ENCODE data around the gene CNTN3. TPM values are rescaled to one million over a fixed set of nuclear protein-coding genes. Genes with fewer than 3 reads are reported as not detected.

The CNTN3 gene
- total and polyA plus RNA-seq, 4 experiments from 2014 or later = not detected

DNA sequence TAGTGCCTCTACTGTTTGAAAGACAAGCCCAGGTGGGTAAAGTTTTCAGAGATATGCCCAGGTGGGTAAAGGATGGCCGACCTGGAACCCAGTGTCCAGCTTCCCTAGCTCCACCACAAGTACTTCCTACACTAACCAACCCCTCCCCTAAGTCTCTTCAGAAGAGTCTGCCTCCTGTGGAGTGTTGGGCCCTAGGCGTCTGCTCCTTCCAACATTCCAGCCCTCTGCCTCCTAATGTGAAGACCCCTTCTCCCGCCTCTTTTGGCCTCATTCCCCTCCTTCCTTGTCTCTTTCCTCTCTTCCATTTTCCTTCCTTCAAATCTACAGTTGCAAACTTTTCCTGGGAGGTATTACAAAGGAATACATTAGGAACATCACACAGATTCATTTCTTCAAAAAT lies 38.6 kb downstream of the CNTN3 start:
- POLR2A ChIA-PET (ENCODE audit: partially characterized antibody) = no interaction called here
- H3K4me1 ChIP-seq (ENCODE audit: insufficient read depth, low read length) = no peaks in the 10 kb centered on the region
- Mint-ChIP-seq H3K27ac (no peak overlapping the region), H3K36me3 (peaks cover 0 to 1% of the 10 kb centered on the region in 2 donors), H3K9me3 (peaks cover 0 to 25% (median 12%) of the 10 kb centered on the region in 8 donors), H3K4me1 (peaks cover 0 to 1% (median 0%) of the 10 kb centered on the region in 4 donors), H3K27me3 (no peaks in the 10 kb centered on the region), H3K4me3 (peak overlapping the region in 1 of 8 donors; percentile 41)
- H3K9me3 ChIP-seq (ENCODE audit: control insufficient read depth in 1 of 2, low read length in 2 of 2) = no peaks in the 10 kb centered on the region
- no peak overlapping the region for H3K4me3 ChIP-seq (ENCODE audit: low read length in 2 of 2)
- no peak for DNase-seq
- H3K36me3 ChIP-seq (ENCODE audit: insufficient read depth, low read length) = no peaks in the 10 kb centered on the region
- H3K27ac ChIP-seq (ENCODE audit: low read depth, low read length) = no peak overlapping the region
- no peaks in the 10 kb centered on the region for H3K27me3 ChIP-seq (ENCODE audit: insufficient read depth, low read length)
- intact Hi-C loops (cut with micrococcal nuclease) = no loop called here
- CTCF ChIA-PET (ENCODE audit: partially characterized antibody) = no interaction called here

GRCh38 chr3:74571118-74571517 lies 43.3 kb downstream of the CNTN3 start:
- no peaks in the 10 kb centered on the region for H3K27me3 ChIP-seq (ENCODE audit: insufficient read depth, low read length)
- Mint-ChIP-seq H3K9me3 (peaks cover 3 to 36% (median 17%) of the 10 kb centered on the region in 8 donors), H3K36me3 (peaks cover 0 to 1% of the 10 kb centered on the region in 2 donors), H3K27me3 (no peaks in the 10 kb centered on the region), H3K4me3 (no peak overlapping the region), H3K4me1 (peaks cover 0 to 1% (median 0%) of the 10 kb centered on the region in 4 donors), H3K27ac (no peak overlapping the region)
- H3K4me3 ChIP-seq (ENCODE audit: low read length in 2 of 2) = no peak overlapping the region
- no peak overlapping the region for H3K27ac ChIP-seq (ENCODE audit: low read depth, low read length)
- ChIA-PET POLR2A (ENCODE audit: partially characterized antibody) (no interaction called here), CTCF (ENCODE audit: partially characterized antibody) (no interaction called here)
- intact Hi-C loops (cut with micrococcal nuclease) = no loop called here
- no peaks in the 10 kb centered on the region for H3K36me3 ChIP-seq (ENCODE audit: insufficient read depth, low read length)
- H3K4me1 ChIP-seq (ENCODE audit: insufficient read depth, low read length) = no peaks in the 10 kb centered on the region
- H3K9me3 ChIP-seq (ENCODE audit: control insufficient read depth in 1 of 2, low read length in 2 of 2) = no peaks in the 10 kb centered on the region
- DNase-seq = no peak
